Measurements from ENCODE around the gene SMIM38. TPM values are rescaled to one million over a fixed set of nuclear protein-coding genes. Genes with fewer than 3 reads are reported as not detected.

The SMIM38 gene
- total RNA-seq, 2 donors from 2014 or later: 2.3 to 5.5 TPM

DNA sequence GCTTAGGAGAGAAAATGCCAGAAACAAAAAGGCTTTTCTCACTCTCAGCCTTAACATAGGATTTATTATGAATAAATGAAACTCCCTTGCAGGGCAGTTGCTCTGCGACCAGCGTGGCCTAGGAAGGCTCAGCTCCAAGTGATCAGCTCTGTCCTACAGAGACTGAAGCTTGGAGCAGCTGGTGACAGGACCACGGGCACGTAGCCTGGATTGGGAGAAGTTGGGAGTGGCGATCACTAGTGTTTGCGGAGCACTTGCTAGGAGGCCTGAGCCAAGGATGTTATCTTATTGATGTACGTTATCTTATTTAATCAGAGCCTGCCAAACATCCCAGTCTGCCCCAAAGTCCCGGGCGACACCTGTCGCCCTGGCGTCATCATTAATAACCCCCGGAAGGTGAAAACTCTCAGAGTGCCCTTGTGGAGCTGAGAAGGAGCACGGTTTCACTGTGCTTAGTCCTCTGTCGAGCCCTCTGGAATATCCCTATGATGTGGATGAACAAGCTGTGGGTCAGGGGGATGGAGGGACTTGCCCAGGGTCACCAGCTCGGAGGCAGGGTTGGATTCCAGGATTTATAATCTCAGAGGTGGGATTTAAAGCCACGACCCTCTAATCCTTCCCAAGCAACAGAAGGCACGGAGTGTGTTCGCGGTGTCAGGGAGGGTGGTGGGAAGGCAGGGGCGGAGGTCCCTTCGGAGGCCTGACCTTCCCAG lies 40.8 kb upstream of the SMIM38 start:
- DNase-seq (no peak), ATAC-seq (replicated peaks in 1 of 2) (no peak)
- Mint-ChIP-seq H3K4me3 (no peak overlapping the region), H3K27ac (no peak overlapping the region), H3K9me3 (peaks cover 5 to 6% of the 10 kb centered on the region in 2 donors), H3K36me3 (ENCODE audit: insufficient read depth in 2 of 2) (no peaks in the 10 kb centered on the region), H3K4me1 (ENCODE audit: low read depth) (no peaks in the 10 kb centered on the region), H3K27me3 (ENCODE audit: low read depth) (no peaks in the 10 kb centered on the region)

DNA sequence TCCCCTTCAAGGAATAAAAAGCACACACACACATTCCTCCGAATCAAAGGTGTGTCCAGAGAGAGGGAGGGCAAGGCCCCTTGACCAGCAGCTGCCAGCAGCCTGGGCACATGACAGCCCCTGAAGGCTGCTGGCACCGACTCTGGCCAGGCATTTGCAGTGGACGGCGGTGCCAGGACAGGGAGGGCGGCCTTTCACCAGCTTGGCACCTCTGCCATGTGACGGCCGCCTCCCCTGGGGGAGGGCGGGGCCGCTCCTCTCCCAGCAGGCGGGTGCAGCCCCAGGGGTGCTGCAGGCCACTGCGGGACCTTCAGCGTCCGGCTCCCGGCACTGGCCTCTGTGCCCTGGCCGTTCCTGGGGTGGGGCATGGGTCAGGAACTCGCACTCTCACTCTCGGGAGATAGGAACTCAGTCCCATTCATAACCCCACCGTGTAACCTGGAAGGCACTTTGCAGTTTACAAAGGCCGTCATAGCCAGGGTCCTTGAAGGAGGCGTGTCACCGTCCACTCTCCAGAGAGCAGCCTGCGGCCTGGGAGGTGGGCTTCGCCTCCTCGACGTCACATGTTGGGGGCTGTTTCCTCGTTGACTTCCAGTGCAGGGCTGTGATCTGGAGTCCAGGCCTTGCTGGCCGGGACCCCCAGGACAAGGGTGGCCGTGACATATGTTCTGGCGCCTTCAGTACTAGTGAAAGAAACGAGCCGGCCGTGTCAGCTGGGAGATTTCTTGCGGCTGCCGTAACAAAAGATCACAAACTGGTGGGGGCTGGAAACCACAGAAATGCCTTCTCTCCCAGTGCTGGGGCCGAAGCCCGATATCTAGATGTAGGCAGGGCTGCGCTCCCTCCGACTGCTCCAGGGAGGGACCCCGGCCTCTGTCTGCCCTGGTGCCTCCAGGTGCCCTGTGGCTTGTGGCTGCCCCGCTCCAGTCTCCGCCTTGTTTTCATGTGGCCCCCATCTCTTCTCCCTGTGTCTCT lies 39.9 kb upstream of the SMIM38 start:
- DNase-seq (no peak), ATAC-seq (replicated peaks in 1 of 2) (no peak)
- Mint-ChIP-seq H3K4me1 (ENCODE audit: low read depth) (no peaks in the 10 kb centered on the region), H3K36me3 (ENCODE audit: insufficient read depth in 2 of 2) (no peaks in the 10 kb centered on the region), H3K9me3 (no peaks in the 10 kb centered on the region), H3K27ac (no peak overlapping the region), H3K4me3 (no peak overlapping the region), H3K27me3 (ENCODE audit: low read depth) (no peaks in the 10 kb centered on the region)

DNA sequence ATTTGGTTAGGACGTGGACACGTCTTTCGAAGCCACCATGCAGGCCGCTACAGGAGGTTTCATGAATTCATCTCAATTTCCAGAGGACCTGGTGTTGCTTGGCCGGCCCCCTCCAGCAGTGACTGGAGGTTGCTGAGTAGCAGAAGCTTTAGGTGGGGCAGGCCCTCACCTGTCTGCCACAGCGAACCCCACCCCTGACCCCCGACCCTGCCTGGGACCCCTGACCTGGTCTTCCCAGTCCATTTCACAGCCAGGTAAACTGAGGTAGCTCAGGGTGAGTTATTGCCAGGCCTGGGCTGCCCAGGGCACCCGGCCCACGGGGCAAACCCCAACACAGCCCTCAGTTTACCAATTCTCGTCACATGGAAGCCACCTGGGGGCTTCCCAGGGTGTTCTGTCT lies 39.1 kb upstream of the SMIM38 start:
- Mint-ChIP-seq H3K4me3 (no peak overlapping the region), H3K9me3 (no peaks in the 10 kb centered on the region), H3K36me3 (ENCODE audit: insufficient read depth in 2 of 2) (no peaks in the 10 kb centered on the region), H3K4me1 (ENCODE audit: low read depth) (peaks cover 6% of the 10 kb centered on the region), H3K27me3 (ENCODE audit: low read depth) (no peaks in the 10 kb centered on the region), H3K27ac (no peak overlapping the region)
- DNase-seq (no peak), ATAC-seq (replicated peaks in 1 of 2) (no peak)

DNA sequence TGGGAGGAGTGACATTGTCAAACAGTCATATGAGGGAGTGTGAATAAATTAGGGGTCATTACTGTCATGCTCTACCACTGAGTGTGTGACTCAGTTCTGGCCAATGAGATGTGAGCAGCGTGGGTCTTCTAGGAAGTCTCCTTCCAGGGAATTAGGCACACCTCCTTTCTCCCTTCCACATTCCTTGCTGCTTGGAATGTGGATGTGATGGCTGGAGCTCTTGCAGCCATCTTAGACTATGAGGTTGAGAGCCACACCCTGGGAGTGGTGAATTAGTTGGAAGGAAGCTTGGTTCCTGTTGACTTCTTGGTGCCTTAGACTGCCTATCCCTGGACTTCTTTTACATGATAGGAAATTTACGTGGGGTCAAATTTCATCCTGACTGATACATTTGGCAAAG lies 36.5 kb upstream of the SMIM38 start:
- no peak overlapping the region for H3K4me3 Mint-ChIP-seq
- H3K27me3 Mint-ChIP-seq (ENCODE audit: low read depth): no peaks in the 10 kb centered on the region
- H3K4me1 Mint-ChIP-seq (ENCODE audit: low read depth): peaks cover 28% of the 10 kb centered on the region
- no peaks in the 10 kb centered on the region for H3K9me3 Mint-ChIP-seq
- DNase-seq: no peak
- no peak for ATAC-seq (replicated peaks in 1 of 2)
- H3K27ac Mint-ChIP-seq: no peak overlapping the region
- H3K36me3 Mint-ChIP-seq (ENCODE audit: insufficient read depth in 2 of 2): no peaks in the 10 kb centered on the region

DNA sequence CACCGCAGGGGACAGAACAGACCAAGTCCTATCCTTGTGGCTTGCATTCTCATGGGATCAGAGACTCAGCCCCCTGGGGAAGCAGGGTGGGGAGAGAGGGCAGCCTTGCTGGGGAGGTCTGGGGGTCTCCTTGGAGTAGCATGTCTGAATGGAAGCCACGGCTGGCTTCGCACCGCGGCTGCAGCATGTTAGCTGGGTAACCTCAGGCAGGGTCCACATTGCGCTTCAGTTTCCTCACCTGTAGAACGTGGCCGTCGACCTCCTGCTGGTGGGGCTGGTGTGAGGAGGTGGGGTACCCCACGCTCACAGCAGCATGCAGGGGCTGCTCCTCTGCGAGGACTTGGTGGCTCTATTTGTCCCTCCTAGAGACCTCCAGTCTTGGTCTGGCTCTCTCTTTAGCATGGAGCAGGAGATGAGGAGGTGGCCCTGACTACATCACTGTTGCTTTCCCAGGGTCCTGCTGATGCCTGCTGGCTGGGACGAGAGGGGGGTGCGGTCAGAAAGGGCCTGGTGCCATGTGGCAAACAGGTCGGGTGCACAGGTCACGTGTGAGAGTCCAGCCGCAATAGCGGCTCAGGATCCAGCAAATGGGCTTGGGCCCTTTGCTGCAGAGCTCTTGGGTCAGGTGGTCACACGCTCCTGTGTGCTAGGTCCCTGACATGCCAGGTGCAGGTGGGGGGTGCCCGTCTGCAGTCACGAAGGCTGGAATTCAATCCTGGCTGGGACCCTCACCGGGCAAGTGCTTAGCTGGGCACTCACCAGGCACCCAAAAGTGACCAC lies 35.4 kb upstream of the SMIM38 start:
- no peaks in the 10 kb centered on the region for H3K36me3 Mint-ChIP-seq (ENCODE audit: insufficient read depth in 2 of 2)
- H3K9me3 Mint-ChIP-seq: no peaks in the 10 kb centered on the region
- peaks cover 31% of the 10 kb centered on the region for H3K4me1 Mint-ChIP-seq (ENCODE audit: low read depth)
- H3K27ac Mint-ChIP-seq: no peak overlapping the region
- H3K27me3 Mint-ChIP-seq (ENCODE audit: low read depth): no peaks in the 10 kb centered on the region
- ATAC-seq (replicated peaks in 1 of 2) (no peak), DNase-seq (no peak)
- H3K4me3 Mint-ChIP-seq: no peak overlapping the region

DNA sequence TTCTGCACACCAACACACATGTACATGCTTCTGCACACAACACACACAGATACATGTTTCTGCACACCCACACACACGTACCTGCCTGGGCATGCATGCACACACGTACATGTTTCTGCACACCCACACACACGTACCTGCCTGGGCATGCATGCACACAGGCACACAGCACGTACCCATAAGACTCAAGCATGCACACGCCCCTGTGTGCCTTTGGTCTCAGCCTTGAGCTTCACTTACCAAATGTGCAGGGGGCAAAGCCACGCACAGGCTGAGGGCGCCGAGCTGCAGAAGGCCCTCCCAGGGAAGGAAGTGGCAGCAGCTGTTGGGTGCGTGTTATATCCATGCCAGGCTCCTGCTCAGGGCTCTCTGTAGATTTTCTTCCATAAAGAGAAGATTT lies 34.7 kb upstream of the SMIM38 start:
- Mint-ChIP-seq H3K27ac (no peak overlapping the region), H3K4me1 (ENCODE audit: low read depth) (peaks cover 31% of the 10 kb centered on the region), H3K4me3 (no peak overlapping the region), H3K36me3 (ENCODE audit: insufficient read depth in 2 of 2) (no peaks in the 10 kb centered on the region), H3K27me3 (ENCODE audit: low read depth) (no peaks in the 10 kb centered on the region), H3K9me3 (no peaks in the 10 kb centered on the region)
- no peak for DNase-seq
- no peak for ATAC-seq (replicated peaks in 1 of 2)

DNA sequence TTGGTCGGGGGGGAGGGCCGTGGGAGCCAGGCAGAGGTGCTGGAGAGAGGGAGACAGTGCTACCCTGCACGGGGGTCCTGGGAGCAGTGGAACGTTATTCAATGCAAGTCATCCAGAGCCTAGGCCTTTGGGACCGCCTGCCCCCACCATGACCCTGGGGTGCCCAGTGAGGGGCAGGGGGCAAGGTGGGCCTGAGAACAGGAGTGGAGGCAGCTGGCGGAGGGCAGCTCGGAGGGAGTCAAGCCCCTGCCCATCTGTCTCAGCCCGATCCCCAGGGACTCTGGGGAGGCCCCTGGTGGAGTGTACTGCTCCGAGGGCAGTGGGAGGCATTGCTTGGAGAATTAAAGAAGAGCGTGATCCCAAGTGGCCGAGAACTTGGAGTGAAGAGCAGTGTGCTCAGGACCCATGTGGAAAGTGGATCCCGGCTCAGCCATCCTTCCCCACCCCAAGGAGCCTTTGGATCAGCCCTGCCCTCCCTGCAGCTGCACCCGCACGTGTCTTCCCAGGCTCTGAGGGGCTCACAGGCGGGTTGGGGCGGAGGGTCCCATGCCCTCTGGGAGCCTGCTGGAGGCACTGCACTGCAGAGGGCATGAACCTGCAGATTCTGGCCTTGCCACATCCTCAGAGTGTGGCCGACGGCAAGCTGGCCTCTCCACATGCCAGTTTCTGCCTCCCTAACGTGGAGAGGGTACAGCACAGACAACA lies 34.0 kb upstream of the SMIM38 start:
- H3K27ac Mint-ChIP-seq: no peak overlapping the region
- ATAC-seq (replicated peaks in 1 of 2): no peak

DNA sequence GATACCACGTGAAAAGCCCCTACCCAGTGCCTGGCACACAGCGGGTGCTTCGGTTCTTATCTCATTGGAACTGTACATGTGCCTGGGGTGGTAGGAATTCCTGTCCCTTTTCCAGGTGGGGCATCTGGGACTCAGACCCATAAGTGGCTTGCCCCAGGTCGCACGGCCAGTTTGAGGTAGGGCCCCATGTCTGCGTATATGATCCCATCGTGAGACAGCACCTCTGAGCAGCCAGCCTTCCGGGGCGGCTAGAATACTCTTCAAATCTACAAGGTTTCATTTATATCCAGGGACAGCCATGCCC lies 33.5 kb upstream of the SMIM38 start:
- peak overlapping the region in 1 of 2 donors; percentile 58 for H3K4me3 Mint-ChIP-seq
- no peak overlapping the region for H3K27ac Mint-ChIP-seq
- no peaks in the 10 kb centered on the region for H3K9me3 Mint-ChIP-seq
- H3K27me3 Mint-ChIP-seq (ENCODE audit: low read depth): no peaks in the 10 kb centered on the region
- ATAC-seq (replicated peaks in 1 of 2) (no peak), DNase-seq (no peak)
- no peaks in the 10 kb centered on the region for H3K36me3 Mint-ChIP-seq (ENCODE audit: insufficient read depth in 2 of 2)
- H3K4me1 Mint-ChIP-seq (ENCODE audit: low read depth): peaks cover 31% of the 10 kb centered on the region

More for the DNA sequence above, 34.0 kb upstream of the SMIM38 start:
- no peaks in the 10 kb centered on the region for H3K9me3 Mint-ChIP-seq
- H3K27me3 Mint-ChIP-seq (ENCODE audit: low read depth): no peaks in the 10 kb centered on the region
- DNase-seq: no peak
- peaks cover 31% of the 10 kb centered on the region for H3K4me1 Mint-ChIP-seq (ENCODE audit: low read depth)
- no peak overlapping the region for H3K4me3 Mint-ChIP-seq
- no peaks in the 10 kb centered on the region for H3K36me3 Mint-ChIP-seq (ENCODE audit: insufficient read depth in 2 of 2)

DNA sequence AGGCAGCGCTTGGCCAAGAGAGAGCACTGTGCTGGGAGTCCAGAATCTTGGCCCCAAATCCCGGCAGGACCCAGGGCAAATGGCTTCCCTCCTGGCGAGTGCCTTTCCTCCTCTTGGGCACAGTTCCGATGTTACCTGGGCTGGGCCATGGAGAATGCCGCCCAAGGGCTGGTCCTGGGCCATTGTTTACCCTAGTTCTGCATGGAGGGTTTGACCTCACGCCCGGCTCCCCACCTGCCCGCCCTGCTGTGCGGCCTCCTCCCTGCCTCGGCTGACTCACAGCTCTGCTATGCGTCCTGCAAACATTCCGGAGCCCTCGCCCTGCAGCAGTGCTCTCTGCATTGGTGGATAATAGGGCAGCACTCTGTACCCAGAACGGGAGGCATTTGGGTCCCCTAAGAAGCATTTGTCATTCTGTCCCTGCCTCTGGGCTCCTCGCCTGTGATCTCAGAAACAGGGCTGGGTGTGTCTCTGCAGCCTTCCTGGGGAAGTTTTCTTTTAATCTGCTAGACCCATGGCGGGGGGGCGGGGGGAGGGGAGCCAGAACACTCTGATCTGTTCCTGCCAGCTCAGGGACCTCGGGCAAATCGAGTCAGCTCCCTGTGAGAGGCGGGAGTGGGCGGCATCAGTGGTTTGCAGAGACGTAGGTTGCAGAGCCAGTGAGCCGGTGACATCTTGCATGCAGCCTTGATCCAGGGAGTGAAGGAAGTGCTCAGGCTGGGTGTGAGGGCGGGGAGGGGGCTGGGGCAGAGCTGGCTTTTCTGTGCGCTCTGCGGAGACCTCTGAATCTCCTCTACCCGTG lies 32.9 kb upstream of the SMIM38 start:
- Mint-ChIP-seq H3K36me3 (ENCODE audit: insufficient read depth in 2 of 2) (peaks cover 0 to 2% of the 10 kb centered on the region in 2 donors), H3K4me1 (ENCODE audit: low read depth) (peaks cover 31% of the 10 kb centered on the region), H3K27me3 (ENCODE audit: low read depth) (no peaks in the 10 kb centered on the region), H3K9me3 (no peaks in the 10 kb centered on the region), H3K27ac (no peak overlapping the region), H3K4me3 (peak overlapping the region; percentile 56 to 58)
- DNase-seq (peak; percentile 53 to 70), ATAC-seq (replicated peaks in 1 of 2) (peak; percentile 84 to 86)

DNA sequence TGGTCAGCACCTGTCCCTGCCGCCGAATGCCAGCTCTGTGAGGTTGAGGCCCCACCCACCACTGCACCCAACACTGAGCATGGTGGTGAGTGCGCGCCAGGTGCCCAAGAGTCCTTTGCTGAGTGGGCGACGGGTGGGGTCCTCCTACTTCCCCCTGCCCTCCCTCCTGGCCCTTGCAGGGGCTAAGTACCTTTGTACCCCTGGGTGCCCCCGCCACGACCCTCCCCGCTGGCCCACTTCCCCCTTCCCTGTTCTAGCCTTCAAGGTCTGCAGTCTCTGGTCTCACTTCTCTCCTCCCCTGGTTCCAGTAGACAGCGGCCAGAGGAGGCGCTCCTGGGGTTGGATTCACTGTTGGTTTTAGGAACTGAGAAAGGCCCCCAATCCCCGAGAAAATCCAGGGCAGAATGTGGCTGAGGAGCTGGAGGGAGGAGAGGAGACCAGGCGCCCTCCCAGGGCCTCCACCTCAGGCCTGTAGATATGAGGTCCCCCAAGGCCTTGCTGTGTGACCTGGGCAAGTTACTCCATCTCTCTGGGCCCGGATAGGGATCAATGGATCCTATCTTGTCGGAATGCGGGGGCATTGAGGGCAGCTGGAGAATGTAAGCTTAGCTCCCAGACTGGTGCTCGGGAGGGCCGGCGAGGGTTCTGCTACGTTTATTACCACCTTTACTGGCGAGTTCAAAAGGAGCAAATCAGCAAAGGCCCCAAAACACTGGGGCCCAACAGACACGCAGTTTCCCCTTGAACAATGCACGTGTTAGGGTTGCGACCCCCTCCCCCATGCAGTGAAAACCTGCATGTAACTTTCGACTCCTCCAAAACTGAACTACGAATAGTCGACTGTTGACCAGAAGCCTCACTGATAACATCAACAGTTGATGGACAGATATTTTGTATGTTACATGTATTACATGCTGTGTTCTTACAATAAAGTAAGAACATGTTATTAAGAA lies 31.9 kb upstream of the SMIM38 start:
- no peaks in the 10 kb centered on the region for H3K27me3 Mint-ChIP-seq (ENCODE audit: low read depth)
- H3K27ac Mint-ChIP-seq: no peak overlapping the region
- peaks cover 0 to 4% of the 10 kb centered on the region in 2 donors for H3K9me3 Mint-ChIP-seq
- peak overlapping the region; percentile 27 to 58 for H3K4me3 Mint-ChIP-seq
- DNase-seq (no peak), ATAC-seq (replicated peaks in 1 of 2) (peak; percentile 5 to 6)
- peaks cover 0 to 3% of the 10 kb centered on the region in 2 donors for H3K36me3 Mint-ChIP-seq (ENCODE audit: insufficient read depth in 2 of 2)
- H3K4me1 Mint-ChIP-seq (ENCODE audit: low read depth): peaks cover 31% of the 10 kb centered on the region

DNA sequence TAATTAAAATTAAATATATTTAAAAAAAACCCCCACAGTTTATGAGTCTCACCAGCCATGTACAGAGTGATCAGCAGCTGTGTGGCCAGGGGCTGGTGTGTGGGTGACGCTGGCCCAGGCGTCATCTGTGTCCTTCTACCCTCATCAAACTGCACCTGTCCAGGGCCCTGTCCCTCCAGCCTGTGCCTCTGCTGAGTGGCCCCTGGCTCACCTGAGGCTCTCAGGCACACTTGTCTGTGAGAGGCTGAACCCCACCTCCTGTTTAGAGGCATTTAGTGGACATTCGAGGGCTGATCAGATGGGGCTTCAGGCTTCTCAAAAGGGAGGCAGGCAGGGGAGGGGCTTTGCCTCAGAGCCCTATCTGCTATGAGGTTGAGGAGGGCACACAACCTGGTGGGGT lies 29.9 kb upstream of the SMIM38 start:
- H3K36me3 Mint-ChIP-seq (ENCODE audit: insufficient read depth in 2 of 2): peaks cover 3% of the 10 kb centered on the region in 2 donors
- no peak overlapping the region for H3K4me3 Mint-ChIP-seq
- no peak for ATAC-seq (replicated peaks in 1 of 2)
- DNase-seq: no peak
- no peaks in the 10 kb centered on the region for H3K27me3 Mint-ChIP-seq (ENCODE audit: low read depth)
- no peak overlapping the region for H3K27ac Mint-ChIP-seq
- peaks cover 31% of the 10 kb centered on the region for H3K4me1 Mint-ChIP-seq (ENCODE audit: low read depth)
- H3K9me3 Mint-ChIP-seq: peaks cover 3 to 6% of the 10 kb centered on the region in 2 donors

Data from activated T-cell treated with anti-CD3 and anti-CD28 coated beads, Interleukin-2, amount 50 U/mL, for 72 hours (primary cell).